DMS153 treated with DMSO at 0.1 percent for 48 hours (cell line): ENCODE measurements around the gene PUM1.

Source experiments
- DNase-seq: peaks from one replicate; lab custom pipeline; 2025; ENCODE audit not compliant: unreplicated experiment; lab: John Stamatoyannopoulos, UW

The PUM1 gene

DNA sequence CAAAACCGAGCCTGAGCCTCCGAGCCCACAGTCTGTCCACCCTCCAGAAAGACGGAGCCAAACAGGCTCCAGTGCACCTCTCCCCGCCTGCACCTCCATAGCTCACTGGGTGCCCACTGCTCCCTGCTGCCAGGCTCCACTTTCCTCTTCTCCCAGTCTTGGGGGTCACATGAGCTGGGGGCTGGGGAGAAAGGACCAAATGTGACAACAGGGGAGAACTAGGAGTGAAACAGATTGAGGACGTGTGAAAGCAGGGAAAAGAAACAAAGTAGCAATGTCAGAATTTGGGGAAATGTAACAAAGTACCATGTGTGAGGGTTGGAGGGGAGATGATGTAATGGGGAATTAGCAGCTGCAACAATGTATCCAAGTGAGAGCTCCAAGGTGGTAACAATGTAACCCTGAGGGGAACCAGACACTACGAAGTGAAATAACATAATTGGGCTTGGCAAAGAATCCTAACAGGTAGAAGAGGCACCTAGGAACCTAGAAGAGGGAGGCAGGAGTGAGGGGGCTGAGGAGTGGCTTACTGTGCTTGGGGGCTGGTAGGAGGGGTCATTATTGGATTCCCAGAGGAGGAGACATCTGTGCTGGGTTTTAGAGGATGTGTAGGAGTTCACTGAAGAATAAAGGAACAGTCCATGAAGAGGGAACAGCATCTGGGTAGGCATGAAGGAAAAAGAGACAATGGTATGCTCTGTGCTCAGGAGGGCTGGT is 169.4 kb downstream of the PUM1 start:
- no peak for DNase-seq

DNA sequence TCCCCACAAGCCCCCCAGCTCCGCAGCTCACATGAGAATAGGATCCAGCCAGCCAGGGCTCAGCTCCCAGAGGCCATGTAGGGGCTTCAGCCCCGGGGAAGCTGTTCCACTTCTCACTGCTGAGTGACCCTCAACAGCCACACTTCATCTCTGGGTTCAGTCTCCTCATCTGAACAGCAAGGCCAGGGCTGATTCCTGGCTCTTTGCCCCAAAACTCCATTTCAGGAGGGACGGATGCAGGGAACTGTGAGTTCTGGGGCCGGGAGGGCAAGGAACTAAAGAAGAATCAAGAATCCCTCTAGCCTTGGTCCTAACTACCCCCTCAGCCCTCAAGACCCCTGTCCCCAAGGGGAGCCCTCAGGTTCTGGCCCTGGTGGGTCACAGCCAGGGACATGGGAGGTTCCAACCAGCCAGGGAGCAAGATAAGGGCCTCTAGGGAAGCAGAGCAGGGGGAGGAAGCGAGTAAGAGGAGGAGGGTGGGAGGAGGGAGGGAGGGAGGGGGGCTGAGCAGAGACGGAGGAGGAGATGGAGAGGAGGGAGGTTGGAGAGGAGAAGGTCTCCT is 170.1 kb downstream of the PUM1 start:
- DNase-seq: no peak

- no peak for DNase-seq
Observed at GRCh38 chr1:30894508-30894973, 171.0 kb downstream of the PUM1 start.

GRCh38 chr1:30893776-30894507 is 171.6 kb downstream of the PUM1 start:
- no peak for DNase-seq

- DNase-seq: no peak
Observed at GRCh38 chr1:30892671-30893073, 172.8 kb downstream of the PUM1 start.

DNA sequence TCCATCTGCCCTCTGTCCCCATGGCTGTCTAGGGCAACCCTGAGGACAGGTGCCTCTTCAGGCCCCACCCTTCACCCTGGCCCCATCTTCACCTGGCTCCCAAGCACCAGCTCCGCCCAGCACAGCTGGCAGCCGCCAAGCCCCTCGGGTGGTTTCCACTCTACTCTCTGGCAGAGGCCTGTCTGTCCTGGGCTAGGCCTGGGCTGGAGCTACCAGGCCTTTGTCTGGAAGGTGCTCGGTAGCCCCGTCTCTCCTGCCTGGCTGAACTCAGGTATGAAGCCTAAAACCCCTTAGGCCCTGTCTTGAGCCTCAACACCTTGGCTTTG is 174.3 kb downstream of the PUM1 start:
- no peak for DNase-seq

GRCh38 chr1:30890502-30891226 is 174.9 kb downstream of the PUM1 start:
- no peak for DNase-seq

GRCh38 chr1:30889511-30889910 is 176.0 kb downstream of the PUM1 start:
- no peak for DNase-seq

DNA sequence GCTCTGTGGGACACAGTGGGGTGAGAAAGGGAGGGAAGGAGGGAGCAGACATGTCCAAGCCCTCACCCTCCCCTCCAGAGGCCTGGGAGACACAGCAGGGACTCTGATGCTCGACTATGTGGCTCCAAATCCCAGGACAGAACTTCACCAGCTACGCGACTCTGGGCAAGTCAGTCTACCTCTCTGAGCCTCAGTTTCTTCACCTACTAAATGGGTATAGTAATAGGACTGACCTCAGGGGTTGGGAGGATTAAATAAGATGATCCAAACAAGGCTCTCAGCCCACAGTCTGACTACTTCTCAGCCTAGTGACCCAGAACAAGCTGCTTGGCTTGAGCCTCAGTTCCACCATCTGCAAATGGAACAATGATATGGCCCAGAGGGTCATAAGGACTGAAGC is 176.5 kb downstream of the PUM1 start:
- no peak for DNase-seq

GRCh38 chr1:30888391-30888790 is 177.1 kb downstream of the PUM1 start:
- DNase-seq: no peak

DNA sequence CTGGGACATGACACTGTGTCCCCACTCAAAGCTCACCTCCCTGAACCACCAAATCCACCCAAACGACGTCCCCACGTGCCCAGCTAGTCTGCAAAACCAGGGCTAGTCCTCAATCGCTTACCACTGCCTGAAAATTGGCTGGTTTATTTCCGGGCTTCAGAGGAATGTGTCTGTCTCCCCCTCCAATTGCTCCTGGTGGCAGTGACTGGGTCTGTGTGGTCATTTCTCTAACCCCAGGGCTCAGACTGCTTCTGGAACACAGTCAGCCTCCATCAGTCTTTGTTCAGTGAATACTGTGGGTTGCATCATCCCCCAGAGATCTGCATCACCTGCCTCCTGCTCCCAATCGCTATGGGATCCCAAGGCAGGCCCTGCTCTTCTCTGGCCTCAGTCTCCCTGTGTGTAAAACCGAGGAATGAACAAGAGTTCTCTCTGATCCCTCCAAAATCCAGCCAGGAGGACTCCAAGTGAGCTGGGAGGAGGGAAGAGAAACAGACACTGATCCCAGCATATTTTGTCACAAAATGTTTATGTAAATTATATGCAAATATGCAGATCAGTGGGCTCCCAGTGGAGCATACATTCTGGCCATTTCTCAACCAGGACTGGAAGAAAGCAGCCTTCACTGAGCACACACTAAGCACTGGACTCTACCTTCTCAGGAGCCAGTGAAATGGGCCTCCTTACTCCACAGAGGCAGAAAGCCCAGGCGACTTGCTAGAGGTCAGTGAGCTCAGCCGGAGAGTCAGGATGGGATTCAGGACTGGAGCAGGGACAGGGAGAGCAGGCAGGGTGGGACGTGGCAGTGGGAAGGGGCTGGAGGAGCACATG is 177.8 kb downstream of the PUM1 start:
- DNase-seq: no peak

DNA sequence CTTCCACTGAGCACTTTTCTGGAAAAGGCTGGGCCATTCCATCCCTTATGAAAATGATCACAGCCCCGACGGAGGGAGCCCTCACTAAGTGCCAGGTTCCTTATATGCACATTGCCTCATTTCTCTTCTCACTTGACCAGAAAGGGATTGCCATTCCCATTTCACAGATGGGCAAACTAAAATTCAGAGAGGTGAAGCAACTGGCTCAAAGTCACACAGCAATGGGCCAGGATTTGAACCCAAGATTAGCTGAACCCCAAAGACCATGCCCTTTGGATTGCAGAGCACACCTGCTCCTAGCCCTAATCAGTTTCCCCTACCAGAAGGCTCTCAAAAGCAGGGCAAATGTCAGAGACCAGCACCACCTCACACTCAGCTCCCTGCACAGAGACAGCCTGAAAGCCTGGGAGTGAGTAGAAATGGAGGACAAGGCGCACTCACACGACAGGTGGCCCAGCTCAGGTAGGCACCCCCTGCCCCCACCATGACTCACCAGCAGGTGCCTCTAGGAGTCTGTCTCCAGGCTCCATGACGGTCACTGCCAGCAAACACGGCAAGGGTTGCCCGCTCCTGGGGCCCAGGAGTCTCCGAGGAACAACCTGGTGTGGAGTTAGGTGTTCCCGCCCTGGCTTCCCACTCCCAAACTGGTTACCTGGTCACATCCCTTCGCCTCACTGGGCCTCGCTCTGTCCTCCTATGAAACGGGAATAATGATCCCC is 178.6 kb downstream of the PUM1 start:
- no peak for DNase-seq

GRCh38 chr1:30885570-30886522 is 179.7 kb downstream of the PUM1 start:
- no peak for DNase-seq

- no peak for DNase-seq
Observed at GRCh38 chr1:30884723-30885122, 180.8 kb downstream of the PUM1 start.

- DNase-seq: no peak
Observed at GRCh38 chr1:30883389-30884172, 181.9 kb downstream of the PUM1 start.

- DNase-seq: no peak
Observed at GRCh38 chr1:30882678-30883388, 182.7 kb downstream of the PUM1 start.
